Right lobe of liver (tissue), 4 donors: ENCODE measurements around the gene BBX.

Experiments used
- POLR2A ChIP-seq: fragments of 450-650 bp; IDR thresholded peaks from one replicate; pipeline ENCODE4 v1.6.1; 2017; ENCODE audit warnings: antibody characterized with exemption, mild to moderate bottlenecking
- TF ChIP-seq, protein P1 (sequence below), 4 donors: fragments of 200-600 bp in 3 of 4; fragments of 450-650 bp in 1 of 4; IDR thresholded peaks; one replicate each; pipeline versions ENCODE4 v1.5.1 to v1.8.0; 2016 to 2022; ENCODE audit warnings: antibody characterized with exemption in 4 of 4, mild to moderate bottlenecking in 2 of 4
- donor health status: DM: no; HTN: no; CAD: no.
- donor health status: DM: no; HTN: no; CAD: no.
- donor health status: DM: no; HTN: yes; CAD: no.

DNA sequence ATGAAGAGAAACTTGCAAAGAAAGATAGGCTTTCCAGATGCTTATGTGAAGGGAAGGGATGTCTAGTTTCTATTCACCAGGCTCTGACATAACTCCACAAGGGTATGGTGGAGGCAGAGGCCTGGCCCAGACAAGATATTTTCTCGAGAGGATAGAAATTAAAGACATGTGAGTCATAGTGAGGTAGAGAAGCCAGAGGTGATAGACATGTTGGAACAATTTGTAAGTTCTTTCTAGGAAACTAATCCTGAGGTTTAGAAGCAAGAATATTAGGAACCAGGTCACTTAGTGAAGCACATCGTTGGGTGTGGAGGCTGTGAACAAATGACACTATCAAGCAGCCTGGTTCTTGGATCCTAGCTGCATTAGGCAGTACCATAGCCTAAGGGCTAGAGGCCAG lies 176.9 kb downstream of the BBX start:
- TF ChIP-seq, protein P1, sequence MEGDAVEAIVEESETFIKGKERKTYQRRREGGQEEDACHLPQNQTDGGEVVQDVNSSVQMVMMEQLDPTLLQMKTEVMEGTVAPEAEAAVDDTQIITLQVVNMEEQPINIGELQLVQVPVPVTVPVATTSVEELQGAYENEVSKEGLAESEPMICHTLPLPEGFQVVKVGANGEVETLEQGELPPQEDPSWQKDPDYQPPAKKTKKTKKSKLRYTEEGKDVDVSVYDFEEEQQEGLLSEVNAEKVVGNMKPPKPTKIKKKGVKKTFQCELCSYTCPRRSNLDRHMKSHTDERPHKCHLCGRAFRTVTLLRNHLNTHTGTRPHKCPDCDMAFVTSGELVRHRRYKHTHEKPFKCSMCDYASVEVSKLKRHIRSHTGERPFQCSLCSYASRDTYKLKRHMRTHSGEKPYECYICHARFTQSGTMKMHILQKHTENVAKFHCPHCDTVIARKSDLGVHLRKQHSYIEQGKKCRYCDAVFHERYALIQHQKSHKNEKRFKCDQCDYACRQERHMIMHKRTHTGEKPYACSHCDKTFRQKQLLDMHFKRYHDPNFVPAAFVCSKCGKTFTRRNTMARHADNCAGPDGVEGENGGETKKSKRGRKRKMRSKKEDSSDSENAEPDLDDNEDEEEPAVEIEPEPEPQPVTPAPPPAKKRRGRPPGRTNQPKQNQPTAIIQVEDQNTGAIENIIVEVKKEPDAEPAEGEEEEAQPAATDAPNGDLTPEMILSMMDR (IDR thresholded peaks at IDR 0.05): no peak
- no peak for TF ChIP-seq POLR2A
